Smooth muscle cell (in vitro differentiated cells): Measurements from ENCODE around the gene DNAJC5. TPM values are rescaled to one million over a fixed set of nuclear protein-coding genes. Genes with fewer than 3 reads are reported as not detected.
"Not testable (repeated sequence)": the region's sequence is repeated elsewhere in the genome, so short reads cannot be mapped to it uniquely, and the experiment has no call there.

Source experiments
- DNase-seq: peaks from one replicate; lab custom pipeline; 2025; ENCODE audit not compliant: unreplicated experiment; lab: John Stamatoyannopoulos, UW
- H2AFZ ChIP-seq: fragments of 200-600 bp; sonication (generic); 2 replicates; pipeline ENCODE4 v1.6.0; 2016; ENCODE audit warnings: antibody characterized with exemption, low read depth, mild to moderate bottlenecking
- H3F3A ChIP-seq: fragments of 200-600 bp; sonication (generic); 2 replicates; pipeline ENCODE4 v1.6.0; 2017; ENCODE audit warnings: antibody characterized with exemption, low read depth
- H3K27ac ChIP-seq: fragments of 200-600 bp; sonication (generic); 2 replicates; pipeline ENCODE4 v1.5.1; 2016; ENCODE audit warnings: low read depth, mild to moderate bottlenecking
- H3K27me3 ChIP-seq: fragments of 200-600 bp; sonication (generic); 2 replicates; pipeline ENCODE4 v1.6.1; 2016; ENCODE audit warnings: low read depth, mild to moderate bottlenecking
- H3K36me3 ChIP-seq: fragments of 200-600 bp; sonication (generic); 2 replicates; pipeline ENCODE4 v1.5.1; 2016; ENCODE audit warnings: low read depth
- H3K4me1 ChIP-seq: fragments of 200-600 bp; sonication (generic); 2 replicates; pipeline ENCODE4 v1.5.1; 2016; ENCODE audit warnings: low read depth
- H3K4me2 ChIP-seq: fragments of 200-600 bp; sonication (generic); 2 replicates; pipeline ENCODE4 v1.6.0; 2016; ENCODE audit warnings: mild to moderate bottlenecking
- H3K4me3 ChIP-seq: fragments of 200-600 bp; sonication (generic); 2 replicates; pipeline ENCODE4 v1.5.1; 2016; ENCODE audit warnings: mild to moderate bottlenecking
- H3K79me2 ChIP-seq: fragments of 200-600 bp; sonication (generic); 2 replicates; pipeline ENCODE4 v1.6.0; 2016; ENCODE audit warnings: low read depth, mild to moderate bottlenecking
- H3K9ac ChIP-seq: fragments of 200-600 bp; sonication (generic); 2 replicates; pipeline ENCODE4 v1.6.0; 2016; ENCODE audit warnings: low read depth
- H3K9me3 ChIP-seq: fragments of 200-600 bp; sonication (generic); replicated peaks from 2 replicates; pipeline ENCODE4 v1.5.1; 2016; ENCODE audit warnings: low read depth
- H4K20me1 ChIP-seq: fragments of 200-600 bp; sonication (generic); 2 replicates; pipeline ENCODE4 v1.6.0; 2016; ENCODE audit warnings: low read depth
- CTCF ChIP-seq: fragments of 200-600 bp; sonication (generic); IDR thresholded peaks from 2 replicates; pipeline ENCODE4 v1.5.1; 2017; ENCODE audit warnings: borderline replicate concordance, mild to moderate bottlenecking, antibody characterized with exemption; ENCODE audit not compliant: insufficient read depth, poor library complexity, severe bottlenecking
- WGBS: methylation state at CpG from one replicate; pipeline ENCODE4 v1.1.7; 2016; ENCODE audit warnings: low lambda C conversion rate; 5-methylcytosine and 5-hydroxymethylcytosine counted together
- polyA plus RNA-seq: library from polyadenylated mRNA; unstranded; fragments of >200 nt; fragmentation: Nextera tagmentation; extraction: Ambion mirVana; gene quantifications from 2 replicates; pipeline ENCODE4 v1.2.1, GENCODE V29; 2016
- total RNA-seq: library from RNA; depleted of rRNA; stranded (reverse); fragments of >200 nt; gene quantifications from 2 replicates; pipeline ENCODE4 v1.2.3, GENCODE V29; 2014

DNAJC5 gene
- total and polyA plus RNA-seq, 2 experiments from 2014 or later: 8.7 to 24.5 TPM

- Histone ChIP-seq H3F3A (no peaks in the 10 kb centered on the region), H3K9ac (peak overlapping the region; percentile 47), H3K4me2 (peak overlapping the region; percentile 96), H3K9me3 (no peaks in the 10 kb centered on the region), H2AFZ (peak overlapping the region; percentile 84), H3K27ac (peak overlapping the region; percentile 49), H4K20me1 (peaks cover 26% of the 10 kb centered on the region), H3K36me3 (no peaks in the 10 kb centered on the region), H3K79me2 (peaks cover 41% of the 10 kb centered on the region), H3K4me1 (peaks cover 6% of the 10 kb centered on the region), H3K27me3 (no peaks in the 10 kb centered on the region), H3K4me3 (peak overlapping the region; percentile 83)
- no peak for DNase-seq
- no peak for TF ChIP-seq CTCF
- 1% methylated on average over 25 of the region's 25 CpGs for WGBS
These were observed 30.4 kb upstream of the DNAJC5 start for GRCh38 chr20:63864545-63864977.

- H3K9ac ChIP-seq: peak within 1 kb of the TSS; percentile 84
These were observed 29.8 kb upstream of the DNAJC5 start, which contains the start of gene TPD52L2 for GRCh38 chr20:63864978-63865640. TPD52L2 (plus strand) TSS chr20:63865270; CDS start chr20:63865366, 96 bp downstream.

GRCh38 chr20:63867042-63867441 lies 27.9 kb upstream of the DNAJC5 start:
- peaks cover 46% of the 10 kb centered on the region for H4K20me1 ChIP-seq
- H3K36me3 ChIP-seq, H3K4me2 ChIP-seq, H3K4me3 ChIP-seq, H3K27ac ChIP-seq, H3K9me3 ChIP-seq, DNase-seq, H3K9ac ChIP-seq, H3K27me3 ChIP-seq, H3F3A ChIP-seq, H2AFZ ChIP-seq, H3K4me1 ChIP-seq: not testable (repeated sequence)
- WGBS: 98% methylated on average over 13 of the region's 13 CpGs
- peaks cover 62% of the 10 kb centered on the region for H3K79me2 ChIP-seq

More at GRCh38 chr20:63864978-63865640, 29.8 kb upstream of the DNAJC5 start, which contains the start of gene TPD52L2:
- TF ChIP-seq CTCF: no peak
- no peaks in the 10 kb centered on the region for H3K36me3 ChIP-seq
- peaks cover 47% of the 10 kb centered on the region for H3K79me2 ChIP-seq
- peak within 1 kb of the TSS; percentile 83 for H3K4me3 ChIP-seq
- H3K27ac ChIP-seq: peak within 1 kb of the TSS; percentile 82
- peaks cover 32% of the 10 kb centered on the region for H4K20me1 ChIP-seq
- H3K4me1 ChIP-seq: peaks cover 6% of the 10 kb centered on the region
- WGBS: 1% methylated on average over 52 of the region's 68 CpGs
- H3K4me2 ChIP-seq: peak within 1 kb of the TSS; percentile 96
- peak within 1 kb of the TSS; percentile 84 for H2AFZ ChIP-seq
- DNase-seq: peak; percentile 85
- no peaks in the 10 kb centered on the region for H3K9me3 ChIP-seq
- no peaks in the 10 kb centered on the region for H3F3A ChIP-seq
- no peaks in the 10 kb centered on the region for H3K27me3 ChIP-seq

- Histone ChIP-seq H3K27me3 (no peaks in the 10 kb centered on the region), H2AFZ (no peak overlapping the region), H3K4me3 (no peak overlapping the region), H3K27ac (no peak overlapping the region), H3K4me1 (peaks cover 6% of the 10 kb centered on the region), H3K9me3 (no peaks in the 10 kb centered on the region), H3F3A (no peaks in the 10 kb centered on the region), H3K79me2 (peaks cover 72% of the 10 kb centered on the region), H3K36me3 (no peaks in the 10 kb centered on the region), H3K9ac (no peak overlapping the region), H4K20me1 (peaks cover 57% of the 10 kb centered on the region), H3K4me2 (no peak overlapping the region)
- WGBS: 95% methylated on average over 5 of the region's 5 CpGs
- DNase-seq: no peak
- TF ChIP-seq CTCF: no peak
These were observed 26.7 kb upstream of the DNAJC5 start for GRCh38 chr20:63868264-63868663.
